ENCODE data around the gene PRRC2B. TPM values are rescaled to one million over a fixed set of nuclear protein-coding genes. Genes with fewer than 3 reads are reported as not detected.
"Not testable (repeated sequence)": the region's sequence is repeated elsewhere in the genome, so short reads cannot be mapped to it uniquely, and the experiment has no call there.

PRRC2B gene
- 100 to 1,000 TPM; 102 to 168 (median 144) TPM for total RNA-seq

- TF ChIP-seq POLR2A (IDR thresholded peaks at IDR 0.05) (peak in 1 of 2 donors; percentile 27), CTCF (IDR thresholded peaks at IDR 0.05) (no peak)
- 1 to 3% methylated on average over 36 to 52 of the region's 114 CpGs for WGBS, 2 donors
- intact Hi-C loops (cut with DNase I; ENCODE audit: low total_unique reads): loop anchor here (10.0 kb wide), 1 partner anchor 101 kb away; no protein-coding TSS in a partner anchor
Measured at GRCh38 chr9:131393622-131394463, at the start of gene PRRC2B. PRRC2B (plus strand) TSS chr9:131394086; CDS start chr9:131430145, 36,059 bp downstream.

GRCh38 chr9:131344931-131345535, 48.9 kb upstream of the PRRC2B start:
- intact Hi-C loops (cut with DNase I; ENCODE audit: low total_unique reads); H3K4me3 ChIP-seq (ENCODE audit: low read depth, poor library complexity, severe bottlenecking): not testable (repeated sequence)
- WGBS, 2 donors: 94 to 96% methylated on average over 11 of the region's 11 CpGs
- peak in 1 of 2 donors; percentile 63 for DNase-seq (ENCODE audit: low spot score in 2 of 2)

More at GRCh38 chr9:131393622-131394463, at the start of gene PRRC2B:
- H3K4me3 ChIP-seq (ENCODE audit: low read depth, poor library complexity, severe bottlenecking): peak within 1 kb of the TSS; percentile 62
- peak; percentile 68 to 96 for DNase-seq (ENCODE audit: low spot score in 2 of 2)

- intact Hi-C loops (cut with DNase I; ENCODE audit: low total_unique reads): no loop called here
- peak in 1 of 2 donors; percentile 12 for DNase-seq (ENCODE audit: low spot score in 2 of 2)
- WGBS, 2 donors: 90 to 96% methylated on average over 6 of the region's 6 CpGs
- TF ChIP-seq POLR2A (IDR thresholded peaks at IDR 0.05) (no peak), CTCF (IDR thresholded peaks at IDR 0.05) (no peak)
- no peak overlapping the region for H3K4me3 ChIP-seq (ENCODE audit: low read depth, poor library complexity, severe bottlenecking)
Measured at GRCh38 chr9:131346559-131346958, 47.3 kb upstream of the PRRC2B start.

- no peak for TF ChIP-seq POLR2A (IDR thresholded peaks at IDR 0.05)
- TF ChIP-seq CTCF (IDR thresholded peaks at IDR 0.05): no peak
- H3K4me3 ChIP-seq (ENCODE audit: low read depth, poor library complexity, severe bottlenecking): no peak overlapping the region
- intact Hi-C loops (cut with DNase I; ENCODE audit: low total_unique reads): no loop called here
- WGBS, 2 donors: 64 to 67% methylated on average over 19 of the region's 19 CpGs
- peak in 1 of 2 donors; percentile 56 for DNase-seq (ENCODE audit: low spot score in 2 of 2)
Measured at GRCh38 chr9:131347376-131348020, 46.4 kb upstream of the PRRC2B start.

- H3K4me3 ChIP-seq (ENCODE audit: low read depth, poor library complexity, severe bottlenecking): no peak overlapping the region
- TF ChIP-seq POLR2A (IDR thresholded peaks at IDR 0.05): no peak
- no peak for TF ChIP-seq CTCF (IDR thresholded peaks at IDR 0.05)
- DNase-seq (ENCODE audit: low spot score in 2 of 2): peak in 1 of 2 donors; percentile 81
- WGBS, 2 donors: 76 to 78% methylated on average over 10 of the region's 10 CpGs
- intact Hi-C loops (cut with DNase I; ENCODE audit: low total_unique reads): no loop called here
Measured at GRCh38 chr9:131348631-131349521, 45.0 kb upstream of the PRRC2B start.

Data from lower leg skin (tissue), 4 donors.